H1 (cell line): ENCODE results near the gene MNX1.

Experiments
- GTF2F1 ChIP-seq: IDR thresholded peaks from 2 replicates; pipeline ENCODE4 v1.6.1; 2012; ENCODE audit warnings: low read depth, low read length, improper control_type of control experiment, borderline replicate concordance
- SP1 ChIP-seq: IDR thresholded peaks from 2 replicates; pipeline ENCODE4 v1.6.1; 2011; ENCODE audit warnings: low read depth, low read length
- TAF1 ChIP-seq: IDR thresholded peaks from 2 replicates; pipeline ENCODE4 v1.6.1; 2011; ENCODE audit warnings: mild to moderate bottlenecking, low read depth, low read length
- TF ChIP-seq, protein P1 (sequence below), 3 experiments: IDR thresholded peaks; 1 replicate in 2 of 3; 2 replicates in 1 of 3; pipeline versions ENCODE4 v1.5.1 to v1.6.1; 2011; ENCODE audit warnings: low read length in 3 of 3, mild to moderate bottlenecking in 3 of 3, inconsistent platforms in 2 of 3, low read depth in 1 of 3, moderate library complexity in 1 of 3; ENCODE audit not compliant: insufficient read depth in 1 of 3; ENCODE audit errors: control extremely low read depth in 1 of 3
- TF ChIP-seq, protein P2 (sequence below): IDR thresholded peaks from 2 replicates; pipeline ENCODE4 v1.6.1; 2012; ENCODE audit warnings: inconsistent platforms

DNA sequence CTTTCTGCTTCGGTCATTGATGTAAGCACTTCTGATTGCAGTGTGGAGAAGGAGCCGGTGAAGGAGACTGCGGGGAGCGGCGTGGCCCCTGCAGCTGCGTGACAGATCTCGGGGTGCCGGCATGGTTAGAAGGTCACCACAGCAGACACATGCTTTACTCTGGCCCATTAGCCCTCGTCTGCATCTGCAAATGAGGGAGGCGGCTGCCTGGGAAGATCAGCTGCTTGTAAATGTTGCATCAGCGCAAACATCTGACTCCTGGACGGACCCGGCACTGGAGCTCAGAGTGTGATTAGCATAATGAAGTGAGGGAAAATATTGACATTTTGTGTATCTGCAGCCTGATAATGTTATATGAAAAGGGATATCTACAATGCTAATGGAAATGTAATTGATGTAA, 30.5 kb upstream of the MNX1 start:
- TF ChIP-seq, protein P1, sequence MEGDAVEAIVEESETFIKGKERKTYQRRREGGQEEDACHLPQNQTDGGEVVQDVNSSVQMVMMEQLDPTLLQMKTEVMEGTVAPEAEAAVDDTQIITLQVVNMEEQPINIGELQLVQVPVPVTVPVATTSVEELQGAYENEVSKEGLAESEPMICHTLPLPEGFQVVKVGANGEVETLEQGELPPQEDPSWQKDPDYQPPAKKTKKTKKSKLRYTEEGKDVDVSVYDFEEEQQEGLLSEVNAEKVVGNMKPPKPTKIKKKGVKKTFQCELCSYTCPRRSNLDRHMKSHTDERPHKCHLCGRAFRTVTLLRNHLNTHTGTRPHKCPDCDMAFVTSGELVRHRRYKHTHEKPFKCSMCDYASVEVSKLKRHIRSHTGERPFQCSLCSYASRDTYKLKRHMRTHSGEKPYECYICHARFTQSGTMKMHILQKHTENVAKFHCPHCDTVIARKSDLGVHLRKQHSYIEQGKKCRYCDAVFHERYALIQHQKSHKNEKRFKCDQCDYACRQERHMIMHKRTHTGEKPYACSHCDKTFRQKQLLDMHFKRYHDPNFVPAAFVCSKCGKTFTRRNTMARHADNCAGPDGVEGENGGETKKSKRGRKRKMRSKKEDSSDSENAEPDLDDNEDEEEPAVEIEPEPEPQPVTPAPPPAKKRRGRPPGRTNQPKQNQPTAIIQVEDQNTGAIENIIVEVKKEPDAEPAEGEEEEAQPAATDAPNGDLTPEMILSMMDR (IDR thresholded peaks at IDR 0.05; ENCODE audit: control extremely low read depth in 1 of 3, insufficient read depth in 1 of 3, low read depth in 1 of 3, low read length in 3 of 3) = no peak
- TF ChIP-seq SP1 = no peak
- TF ChIP-seq TAF1 = no peak
- TF ChIP-seq, protein P2, sequence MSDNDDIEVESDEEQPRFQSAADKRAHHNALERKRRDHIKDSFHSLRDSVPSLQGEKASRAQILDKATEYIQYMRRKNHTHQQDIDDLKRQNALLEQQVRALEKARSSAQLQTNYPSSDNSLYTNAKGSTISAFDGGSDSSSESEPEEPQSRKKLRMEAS = no peak
- no peak for TF ChIP-seq GTF2F1
